HS-5 (cell line): ENCODE measurements around the gene SMIM36.
"Not testable (repeated sequence)": the region's sequence is repeated elsewhere in the genome, so short reads cannot be mapped to it uniquely, and the experiment has no call there.

ENCODE experiments used
- DNase-seq: peaks from one replicate; pipeline ENCODE4 v3.0.0-alpha.2; 2012; ENCODE audit warnings: low read depth

Gene SMIM36

DNA sequence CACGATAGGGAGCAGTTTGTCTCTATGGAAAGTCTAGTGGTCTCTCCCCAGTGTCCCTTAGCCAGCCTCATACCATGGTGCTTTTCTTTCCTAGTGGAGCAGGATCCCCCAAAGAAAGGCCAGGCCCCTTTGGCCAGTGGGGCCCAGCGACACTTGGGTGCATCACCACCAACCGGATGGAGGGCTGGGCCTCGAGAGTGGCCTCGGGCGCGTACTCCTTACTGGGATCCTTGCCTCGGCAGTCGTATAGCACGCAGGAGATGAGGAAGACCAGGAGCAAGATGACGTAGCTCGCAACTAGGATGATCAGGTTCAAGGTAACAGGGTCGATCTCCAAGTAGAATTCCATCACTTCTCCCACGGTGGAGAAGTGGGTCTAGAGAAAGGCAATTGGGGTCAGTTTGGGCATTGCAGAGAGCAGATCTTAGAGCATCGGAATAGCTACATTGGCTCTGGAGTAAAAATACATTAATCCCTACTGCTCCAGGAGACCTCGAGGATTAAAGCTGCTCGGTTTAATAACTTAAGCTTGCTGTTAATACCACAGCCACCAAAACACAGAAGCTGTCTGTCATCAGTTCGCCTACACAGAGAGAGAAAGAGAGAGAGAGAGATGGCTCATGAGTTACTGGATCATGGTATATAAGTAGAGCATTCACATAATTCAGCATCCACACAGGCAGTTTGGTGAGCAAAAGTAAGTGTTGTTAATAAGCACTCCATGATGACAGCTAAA lies at the start of gene SMIM36:
SMIM36 (minus strand) TSS at position 467 of the 736 bp plus-strand sequence.
- no peak for DNase-seq

DNA sequence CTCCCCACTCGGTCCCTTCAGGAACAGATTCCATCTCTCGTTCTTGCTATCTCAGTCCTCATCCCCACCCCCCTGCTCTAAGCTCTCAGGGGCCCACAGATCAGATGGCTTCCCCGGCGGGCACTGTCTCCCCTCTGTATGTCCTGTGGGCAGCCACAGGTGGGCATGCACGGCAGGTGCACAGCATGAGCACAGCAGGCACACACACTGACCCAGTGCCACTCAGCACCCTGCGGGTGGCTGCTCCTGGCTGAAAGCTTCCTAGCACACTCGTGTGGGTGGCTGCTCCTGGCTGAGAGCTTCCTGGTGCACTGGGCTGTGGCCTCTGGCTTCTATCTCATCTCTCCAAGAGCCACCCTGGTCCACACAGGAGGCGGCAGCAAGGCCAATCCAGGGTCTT lies 44.5 kb upstream of the SMIM36 start:
- no peak for DNase-seq

DNA sequence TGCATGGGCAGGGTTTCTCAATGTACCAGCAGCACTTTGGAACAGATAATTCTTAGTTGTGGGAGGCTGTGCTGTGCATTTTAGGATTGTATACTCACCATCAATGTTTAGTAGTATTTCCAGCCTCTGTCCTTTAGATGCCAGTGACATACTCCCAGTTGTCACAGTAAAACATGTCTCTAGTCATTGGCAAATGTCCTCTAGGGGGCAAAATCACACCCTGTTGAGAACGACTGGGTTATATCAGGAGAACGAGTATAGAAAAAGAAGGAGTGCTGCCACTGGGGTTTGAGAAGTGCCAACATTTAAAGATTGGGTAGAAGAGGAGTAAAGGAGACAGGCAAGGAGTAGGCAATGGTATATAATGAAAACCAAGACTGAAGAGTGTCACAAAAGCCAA lies 37.9 kb upstream of the SMIM36 start:
- DNase-seq: no peak

DNA sequence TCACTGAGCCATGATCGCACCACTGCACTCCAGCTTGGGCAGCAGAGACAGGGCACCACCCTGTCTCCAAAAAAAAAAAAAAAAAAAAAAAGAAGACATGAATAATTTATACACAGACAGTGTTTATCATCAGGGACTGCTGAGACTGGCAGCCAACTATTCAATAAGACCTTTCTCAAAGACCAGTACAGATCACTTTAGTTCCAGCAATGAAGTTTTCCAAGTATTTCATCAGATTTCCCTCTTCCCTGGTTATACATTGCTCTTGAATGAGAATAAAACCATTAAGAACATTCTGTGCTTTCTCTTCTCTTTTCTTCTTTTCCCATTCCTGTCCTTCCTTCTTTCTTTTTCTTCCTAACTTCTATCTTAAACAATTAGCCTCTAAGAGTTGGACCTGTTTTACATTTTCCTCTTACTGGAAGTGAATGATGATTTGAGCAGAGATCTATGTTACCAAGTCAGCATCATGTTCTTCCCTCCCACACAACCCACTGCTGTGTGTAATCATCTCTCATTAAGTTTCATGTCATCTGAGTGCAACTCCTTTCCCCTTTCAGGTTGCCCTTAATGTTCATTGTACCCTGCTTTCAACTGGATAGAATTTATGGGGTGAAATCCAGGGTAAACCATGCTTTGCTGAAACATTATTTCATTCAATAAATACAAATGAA lies 35.9 kb upstream of the SMIM36 start:
- no peak for DNase-seq

DNA sequence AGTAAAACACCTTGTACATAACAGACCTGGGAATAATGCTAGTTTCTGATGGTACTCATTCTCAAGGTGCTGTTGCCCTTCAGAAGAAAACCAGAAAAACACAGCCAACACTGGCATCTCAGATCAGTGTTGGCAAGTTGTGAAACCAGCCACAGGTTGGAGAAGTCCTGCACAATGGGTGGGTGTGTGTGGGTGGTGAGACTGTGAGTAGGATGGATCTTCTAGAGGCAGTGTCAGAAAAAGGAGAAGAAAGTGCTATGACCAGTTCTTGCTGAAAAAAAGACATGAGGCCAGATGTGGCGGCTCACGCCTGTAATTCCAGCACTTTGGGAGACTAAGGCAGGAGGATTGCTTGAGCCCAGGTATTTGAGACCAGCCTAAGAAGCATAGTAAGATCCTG lies 35.2 kb upstream of the SMIM36 start:
- no peak for DNase-seq

DNA sequence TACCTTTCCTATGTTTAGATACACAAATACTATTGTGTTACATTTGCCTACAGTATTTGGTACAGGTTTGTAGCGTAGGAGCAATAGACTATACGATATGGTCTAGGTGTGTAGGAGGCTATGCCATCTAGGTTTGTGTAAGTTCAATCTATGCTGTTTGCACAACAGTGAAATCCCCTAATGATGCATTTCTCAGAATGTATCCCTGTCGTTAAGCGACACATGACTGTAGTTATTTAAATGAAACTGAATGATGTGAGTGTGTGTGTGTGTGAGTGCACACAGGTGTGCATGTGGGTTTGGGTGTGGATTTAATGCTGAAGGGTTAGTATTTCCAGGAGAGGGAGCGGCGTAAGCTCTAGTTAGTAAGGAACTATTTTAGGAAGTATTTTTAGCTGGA lies 34.6 kb upstream of the SMIM36 start:
- no peak for DNase-seq

DNA sequence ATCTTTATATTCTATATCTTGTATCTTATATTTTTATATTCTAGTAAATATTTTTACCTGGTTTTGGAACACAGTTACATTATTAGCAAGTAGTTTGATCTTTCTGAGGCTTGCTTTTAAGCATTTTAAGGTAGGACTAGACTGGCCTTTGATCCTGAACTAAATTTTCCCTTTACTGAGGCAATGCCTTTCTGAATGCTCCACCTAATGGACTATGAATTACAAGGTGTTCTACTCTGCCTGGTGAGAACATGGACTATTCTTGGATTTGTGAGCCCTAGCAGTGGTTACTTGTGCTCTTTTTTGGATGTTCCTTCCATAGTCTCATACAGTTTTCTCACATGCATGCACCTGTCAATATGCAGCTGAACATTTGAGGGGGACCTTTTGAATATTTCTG lies 32.5 kb upstream of the SMIM36 start:
- no peak for DNase-seq

DNA sequence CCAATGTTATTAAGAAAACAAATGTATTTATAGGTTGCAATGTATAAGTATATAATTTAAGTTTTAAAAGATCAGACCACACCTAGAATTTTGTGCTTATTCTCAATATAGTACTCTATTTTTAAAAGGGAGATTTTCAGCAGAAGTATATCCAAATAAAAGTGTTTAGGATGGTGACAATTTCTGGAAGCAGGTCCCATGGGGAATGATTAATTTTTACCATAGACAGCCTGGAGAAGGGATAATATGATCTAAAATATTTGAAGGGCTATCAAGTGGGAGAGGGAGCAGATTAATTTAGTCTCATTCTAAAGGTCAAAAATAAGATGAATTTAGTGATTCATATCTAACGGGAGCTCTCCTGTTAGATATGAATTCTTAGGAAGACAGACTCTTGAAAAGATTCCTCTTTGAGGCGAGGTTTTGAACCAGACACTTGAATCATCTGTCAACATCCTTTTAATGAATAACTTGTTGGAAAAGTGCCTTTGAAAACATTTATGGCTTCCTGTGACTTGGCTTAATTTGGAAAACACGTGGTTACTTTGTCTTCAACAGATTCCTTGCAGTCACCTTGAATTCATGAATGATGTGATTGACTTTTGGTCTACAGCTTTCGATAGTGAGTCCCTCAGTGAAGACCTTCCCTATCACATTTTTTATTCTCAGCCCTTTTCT lies 29.3 kb upstream of the SMIM36 start:
- no peak for DNase-seq

DNA sequence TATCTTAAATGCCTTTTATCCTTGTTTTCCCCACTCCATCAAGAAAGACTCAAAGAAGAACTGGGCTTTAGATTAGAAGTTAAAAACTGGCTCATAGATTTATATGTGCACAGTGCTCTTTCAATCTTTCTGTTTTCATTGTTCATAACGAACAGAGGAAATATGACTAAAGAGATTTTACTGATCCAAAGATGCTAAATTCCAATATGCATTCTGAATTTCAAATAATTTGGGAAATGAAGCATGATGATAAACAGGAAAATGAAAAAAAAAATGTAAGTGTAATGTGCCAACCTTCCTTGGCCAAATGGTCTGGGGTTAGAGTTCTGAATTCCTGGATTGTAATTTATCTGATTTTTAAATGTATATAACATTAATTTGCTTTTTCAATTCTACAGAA lies 25.0 kb upstream of the SMIM36 start:
- DNase-seq: no peak

DNA sequence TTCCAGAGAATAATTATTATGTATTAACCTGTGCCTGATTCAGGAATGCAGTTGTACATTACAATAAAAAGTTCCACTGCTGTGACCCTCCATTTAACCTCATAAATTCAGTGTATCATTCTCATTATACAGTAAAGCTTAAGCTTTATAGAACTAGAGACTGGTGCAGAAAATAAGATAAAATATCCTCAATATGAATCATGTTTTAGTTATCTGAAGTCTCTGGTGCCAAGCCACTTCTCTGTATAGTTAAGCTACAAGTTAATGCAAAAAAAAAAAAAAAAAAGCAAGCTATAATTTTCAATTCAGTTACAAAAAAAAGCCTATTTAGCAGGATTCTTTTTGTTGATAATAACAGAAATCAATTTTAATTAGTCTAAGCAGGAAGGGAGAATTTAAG lies 22.4 kb upstream of the SMIM36 start:
- DNase-seq: no peak

DNA sequence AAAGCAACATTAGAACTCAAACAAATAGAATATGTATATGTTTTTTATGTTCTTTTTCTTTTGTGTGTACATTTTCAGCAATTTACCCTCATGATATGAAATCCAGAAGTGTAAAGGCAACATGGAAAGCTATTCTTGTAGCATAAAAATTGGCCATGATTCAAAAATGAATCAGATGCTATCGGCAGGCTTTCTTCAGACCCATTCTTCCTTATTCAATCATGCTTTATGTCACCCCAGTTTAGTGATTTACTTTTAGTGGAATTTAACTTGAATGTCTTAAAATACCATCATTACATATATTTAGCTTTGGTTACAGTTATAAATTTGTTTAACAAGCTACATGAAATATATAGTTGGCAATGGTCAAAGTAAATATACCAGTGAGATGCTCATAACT lies 21.4 kb upstream of the SMIM36 start:
- DNase-seq: no peak

DNA sequence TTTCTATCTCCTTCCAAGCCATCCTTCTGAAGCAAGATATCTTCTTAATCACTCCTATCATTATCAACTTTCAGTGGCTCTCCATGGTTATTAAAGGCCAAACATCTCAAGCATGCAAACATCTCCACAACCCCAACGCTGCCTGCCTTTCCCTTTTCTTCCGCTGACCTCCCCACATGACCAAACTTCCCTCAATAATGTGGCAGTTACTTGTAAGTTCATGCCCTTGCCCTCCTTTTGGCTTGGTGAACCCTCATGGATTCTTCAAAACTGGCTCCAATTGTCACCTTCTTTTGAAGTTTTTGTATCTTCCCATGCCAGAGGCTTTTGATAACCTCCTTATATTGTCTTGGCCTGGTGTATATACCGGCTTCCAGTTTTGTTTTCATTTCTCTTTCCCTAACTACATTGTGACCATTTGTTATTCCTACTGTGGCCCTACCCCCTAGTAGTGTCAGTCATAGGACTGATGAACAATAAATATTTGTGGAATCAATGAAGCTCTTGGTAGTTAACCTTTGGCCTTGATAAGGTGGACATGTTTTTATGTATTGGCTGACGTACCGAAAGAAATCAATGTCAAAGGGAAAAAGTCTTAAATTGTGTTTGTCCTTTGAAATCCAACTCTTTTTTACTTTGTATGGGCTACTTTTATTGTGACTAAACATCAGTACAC lies 19.9 kb upstream of the SMIM36 start:
- no peak for DNase-seq

DNA sequence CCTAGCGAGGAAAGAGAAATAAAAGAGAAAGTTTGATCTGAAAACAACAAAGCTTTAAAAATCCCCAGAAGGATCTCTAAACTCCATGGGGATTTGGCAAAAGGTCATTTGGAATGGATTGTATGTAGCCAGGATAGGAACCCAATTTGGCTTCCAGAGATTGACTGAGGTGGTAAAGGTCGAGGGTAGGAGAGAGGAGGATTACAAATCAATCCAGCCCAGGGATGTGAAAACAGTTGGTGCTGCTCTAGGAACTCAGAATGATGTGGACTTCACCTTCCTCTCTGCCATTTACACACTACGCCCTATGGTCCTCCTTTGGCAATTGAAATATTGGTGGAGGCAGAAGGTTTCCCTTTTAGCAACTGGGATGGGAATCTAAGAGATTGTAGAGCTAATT lies 18.8 kb upstream of the SMIM36 start:
- DNase-seq: no peak

DNA sequence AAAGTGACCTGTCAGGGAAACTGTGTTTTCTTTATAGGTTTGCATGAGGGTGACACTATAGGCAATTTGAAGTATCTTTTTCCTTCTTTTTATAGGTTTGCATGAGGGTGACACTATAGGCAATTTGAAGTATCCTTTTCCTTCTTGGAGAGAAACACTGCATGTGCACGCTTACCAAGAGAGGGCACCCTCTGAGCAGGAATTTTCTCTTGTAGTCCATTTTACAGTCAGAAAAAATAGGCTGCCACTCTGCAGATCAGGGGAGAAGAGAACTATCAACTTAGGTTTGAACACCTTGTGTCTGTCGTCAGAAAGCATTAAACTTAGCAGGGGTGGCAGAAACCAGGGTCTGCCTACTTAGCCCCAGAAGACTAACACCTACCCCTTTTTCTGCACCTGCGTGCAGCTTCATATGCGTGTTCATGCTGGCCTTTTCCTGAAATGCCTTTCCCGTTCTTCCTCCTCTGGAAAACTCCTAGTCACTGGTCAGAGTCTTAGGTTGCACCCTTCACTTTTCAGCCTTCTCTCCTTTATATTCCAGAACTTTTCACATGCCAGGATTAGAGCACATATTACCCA lies 16.4 kb upstream of the SMIM36 start:
- DNase-seq: no peak

DNA sequence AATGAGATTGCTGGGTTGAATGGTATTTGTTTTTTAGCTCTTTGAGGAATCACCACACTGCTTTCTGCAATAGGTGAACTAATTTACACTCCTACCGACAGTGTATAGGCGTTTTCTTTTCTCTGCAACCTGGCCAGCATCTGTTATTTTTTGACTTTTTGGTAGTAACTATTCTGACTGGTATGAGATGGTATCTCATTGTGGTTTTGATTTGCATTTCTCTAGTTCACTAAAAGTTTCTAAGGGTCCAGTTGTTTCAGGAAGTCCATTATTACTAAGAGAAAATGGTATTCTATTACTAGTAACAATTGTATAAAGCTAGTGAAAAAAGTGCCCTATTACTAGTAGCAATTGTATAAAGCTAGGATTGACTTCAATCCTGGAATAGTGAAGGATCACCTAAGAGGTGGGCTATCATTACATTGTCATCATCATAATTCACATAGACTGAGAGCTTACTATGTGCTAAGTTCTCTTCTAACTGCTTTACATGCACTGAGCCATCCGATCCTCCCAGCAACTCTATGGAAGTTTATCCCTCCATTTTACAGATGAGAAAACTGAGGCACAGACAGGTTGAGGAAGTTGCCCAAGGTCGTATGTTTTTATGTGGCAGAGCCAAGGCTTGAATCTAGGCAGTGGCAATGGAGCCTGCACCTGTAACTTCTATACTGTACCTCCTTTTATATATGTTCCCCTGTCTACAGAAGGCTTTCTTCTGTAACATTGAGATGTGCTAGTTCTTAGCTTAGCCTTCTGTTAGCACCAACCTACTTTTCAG lies 13.4 kb upstream of the SMIM36 start:
- DNase-seq: no peak

DNA sequence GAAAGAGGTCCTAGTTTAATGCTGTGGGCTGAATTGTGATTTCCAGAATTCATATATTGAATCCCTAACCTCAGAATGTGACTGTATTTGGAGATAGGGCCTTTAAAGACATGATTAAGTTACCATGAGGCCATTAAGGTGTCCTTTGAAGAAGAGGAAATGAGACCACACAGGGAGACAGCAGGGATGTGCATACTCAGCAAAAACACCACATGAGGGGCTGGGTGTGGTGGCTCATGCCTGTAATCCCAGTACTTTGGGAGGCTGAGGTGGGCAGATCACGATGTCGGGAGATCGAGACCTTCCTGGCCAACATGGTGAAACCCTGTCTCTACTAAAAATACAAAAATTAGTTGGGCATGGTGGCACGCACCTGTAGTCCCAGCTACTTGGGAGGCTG lies 11.8 kb upstream of the SMIM36 start:
- not testable (repeated sequence) for DNase-seq

DNA sequence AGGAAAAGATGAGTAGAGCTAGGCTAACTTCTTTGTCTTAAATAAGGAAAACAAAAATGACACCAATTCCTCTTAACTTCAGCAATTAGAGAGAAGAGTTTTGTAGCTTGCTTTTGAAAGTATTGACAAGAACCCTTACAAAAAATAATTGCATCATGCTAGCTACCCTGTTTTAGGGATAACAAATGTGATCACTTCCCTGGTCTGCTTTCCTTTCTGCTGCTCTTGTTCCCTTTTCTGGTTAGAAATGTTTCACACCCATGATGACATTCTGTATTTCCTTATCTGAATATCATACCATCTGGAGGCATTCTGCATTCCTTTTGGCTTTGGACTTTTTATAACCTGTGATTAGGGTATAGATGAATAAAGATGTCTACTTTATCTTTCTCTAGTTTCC lies 9.9 kb upstream of the SMIM36 start:
- no peak for DNase-seq

DNA sequence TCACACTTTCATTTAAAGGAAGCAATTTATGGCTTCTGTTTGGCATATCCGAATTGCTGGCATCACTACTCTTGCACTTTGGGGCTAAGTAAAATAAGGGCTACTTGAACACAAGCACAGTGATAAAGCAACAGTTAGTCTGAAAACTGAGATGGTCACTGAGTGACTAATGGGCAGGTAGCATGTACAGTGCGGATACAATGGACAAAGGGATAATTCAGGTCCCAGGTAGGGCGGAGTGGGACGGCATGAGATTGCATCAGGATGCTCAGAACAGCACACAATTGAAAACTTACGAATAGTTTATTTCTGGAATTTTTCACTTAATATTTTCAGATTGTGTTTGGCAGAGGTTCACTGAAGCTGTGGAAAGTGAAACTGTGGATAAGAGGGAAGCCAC lies 9.2 kb upstream of the SMIM36 start:
- no peak for DNase-seq

DNA sequence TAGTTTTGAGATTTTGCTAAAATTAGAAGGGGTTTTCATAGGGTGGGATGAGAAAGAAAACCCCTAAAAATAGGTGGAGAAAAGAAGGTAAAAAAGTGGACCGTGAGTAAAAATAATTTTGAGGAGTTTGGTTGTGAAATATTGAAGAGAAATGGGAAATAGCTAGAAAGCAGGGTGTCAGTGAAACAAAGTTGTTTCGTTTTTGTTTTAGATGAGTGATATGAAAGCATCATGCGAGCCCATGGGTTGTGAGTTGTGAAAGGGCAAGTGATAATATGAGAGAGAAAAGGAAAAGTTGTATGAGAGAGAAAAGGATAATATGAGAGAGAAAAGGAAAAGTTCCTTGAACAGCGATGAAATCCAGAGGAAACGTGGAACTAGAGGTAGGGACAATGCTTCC lies 7.3 kb upstream of the SMIM36 start:
- no peak for DNase-seq

DNA sequence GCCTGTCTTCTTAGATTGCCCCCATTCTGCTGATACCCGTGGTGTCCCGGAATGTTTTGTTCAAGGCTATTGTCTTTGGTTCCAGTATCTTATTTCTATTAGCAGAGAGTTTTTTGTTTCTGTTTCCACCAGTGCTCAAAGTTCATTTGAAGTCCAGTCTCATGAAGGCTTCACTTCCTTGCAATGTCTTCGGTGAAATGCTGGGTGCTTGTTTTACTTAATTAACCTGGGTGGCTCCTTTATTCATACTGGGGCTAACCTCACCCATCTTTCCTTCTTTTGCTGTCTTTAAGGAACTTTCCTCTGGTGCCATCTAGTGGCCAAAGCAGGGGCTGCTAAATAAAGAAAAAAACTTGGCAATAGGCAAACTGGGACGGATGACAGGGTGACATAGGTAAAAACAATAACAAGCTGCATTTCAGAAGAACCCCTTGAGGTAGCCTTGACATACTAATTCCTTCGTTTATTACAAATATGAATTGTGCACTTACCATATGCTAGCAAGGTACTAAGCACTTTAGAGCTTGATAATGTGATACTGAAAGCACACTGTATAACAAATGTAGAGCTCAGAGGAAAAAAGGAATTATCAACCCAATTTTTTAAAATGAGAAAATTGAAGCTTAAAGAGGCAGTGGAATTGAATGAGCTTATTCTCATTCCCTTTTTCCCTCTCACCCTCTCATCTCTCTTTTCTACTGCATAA lies 2.8 kb upstream of the SMIM36 start:
- DNase-seq: peak; percentile 35

DNA sequence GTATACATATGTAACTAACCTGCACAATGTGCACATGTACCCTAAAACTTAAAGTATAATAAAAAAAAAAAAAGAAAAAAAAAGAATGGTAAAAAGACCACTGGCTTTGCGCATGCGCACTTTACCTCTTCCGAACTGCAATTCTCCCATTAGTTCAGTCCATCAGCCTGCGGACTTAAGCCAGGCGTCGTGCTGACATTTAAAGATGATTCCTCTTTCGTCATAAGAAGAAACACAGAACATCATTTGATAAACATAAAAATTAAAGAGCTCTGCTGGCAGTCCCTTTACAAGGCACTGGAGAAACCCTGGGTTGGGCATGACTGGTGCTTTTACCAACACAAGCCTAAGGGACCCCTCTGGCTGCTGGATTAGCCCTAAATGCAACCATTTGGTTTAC lies 3.6 kb downstream of the SMIM36 start:
- not testable (repeated sequence) for DNase-seq
